Epidermal melanocyte (primary cell): ENCODE measurements around the gene HOXB13.

ENCODE experiments used
- DNase-seq: peaks from one replicate; pipeline ENCODE4 v3.0.0; 2011; ENCODE audit warnings: low spot score; ENCODE audit not compliant: insufficient read length

Gene HOXB13

DNA sequence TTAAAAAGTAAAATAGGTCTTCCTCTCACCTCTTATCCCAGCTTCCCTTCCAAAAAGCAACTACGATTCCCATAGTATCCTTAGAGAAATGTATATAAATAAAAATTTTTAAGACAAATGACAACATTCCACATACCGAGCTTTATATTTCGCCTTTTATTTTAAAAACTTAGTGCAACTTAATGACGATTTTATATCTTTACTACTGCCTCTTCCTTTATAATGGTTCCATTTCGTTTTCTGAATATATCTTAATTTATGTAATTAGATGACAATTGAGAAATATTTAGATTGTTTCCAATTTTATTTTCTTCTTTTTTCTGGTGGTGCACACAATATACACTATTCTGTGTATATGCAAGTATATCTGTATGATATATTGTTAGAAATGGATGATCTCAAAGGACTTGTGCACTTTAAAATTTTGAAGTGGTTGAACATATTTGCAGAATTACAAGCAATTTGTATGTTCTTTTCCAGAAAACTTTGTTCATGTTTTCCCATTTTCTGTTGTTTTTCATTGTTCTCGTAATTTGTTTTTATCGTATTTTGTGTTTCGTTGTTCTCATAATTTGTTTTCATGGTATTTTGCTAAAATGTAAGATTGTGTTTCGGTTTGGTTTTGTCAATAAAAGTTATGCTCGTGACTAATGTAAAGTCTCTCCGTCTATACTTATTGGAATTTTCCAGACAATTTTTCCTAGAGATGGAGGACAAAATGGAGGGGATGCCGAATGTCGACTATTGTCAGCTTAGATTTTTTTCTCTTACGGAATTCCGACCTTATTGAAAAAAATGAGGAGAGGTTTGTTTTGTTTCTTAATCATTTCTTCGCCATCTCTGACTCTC lies 20.4 kb upstream of the HOXB13 start:
- DNase-seq = no peak

DNA sequence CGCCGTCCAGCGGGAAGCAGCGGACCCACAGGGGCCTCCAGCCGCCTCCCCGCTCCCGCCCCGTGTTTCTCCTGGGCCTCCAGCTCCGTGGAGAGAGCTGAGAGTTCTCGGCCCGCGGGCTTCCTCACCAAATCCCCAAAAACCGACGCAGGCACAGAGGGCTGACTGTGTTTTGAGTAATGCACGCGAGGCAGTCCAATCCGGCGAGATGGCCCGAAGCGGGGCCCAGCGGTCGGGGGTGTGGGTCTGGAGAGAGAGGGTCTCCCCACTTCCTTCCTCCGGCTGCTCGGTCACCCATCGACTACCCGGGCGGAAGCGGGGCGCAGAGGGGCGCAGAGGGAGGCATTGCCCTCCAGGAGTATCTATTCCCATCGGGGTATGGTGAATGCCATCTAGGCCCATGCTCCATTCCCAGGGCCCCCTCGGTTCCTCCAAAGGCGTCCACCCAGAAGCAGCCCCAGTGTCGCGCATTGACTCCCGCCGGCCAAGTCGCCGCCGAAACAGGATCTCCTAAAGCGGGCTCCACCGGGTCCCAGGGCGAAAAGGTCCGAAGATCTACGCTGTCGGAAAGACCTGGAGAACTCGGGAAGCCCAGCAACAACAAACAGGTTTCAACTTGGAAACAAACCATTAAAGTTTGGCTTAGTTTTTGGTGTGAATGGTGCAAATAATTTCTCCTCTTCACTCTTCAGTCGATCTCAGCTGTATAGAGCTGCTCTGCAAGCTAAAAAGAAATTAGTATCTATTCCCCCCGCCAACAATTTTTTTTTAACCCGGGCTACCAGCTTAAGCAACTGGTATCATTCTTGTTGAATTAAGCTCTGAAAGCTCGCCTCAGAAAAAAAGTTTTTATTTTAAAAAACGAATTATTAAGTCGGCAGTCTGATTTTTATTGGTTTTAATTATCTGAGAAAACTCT lies 19.2 kb upstream of the HOXB13 start:
- DNase-seq = no peak

DNA sequence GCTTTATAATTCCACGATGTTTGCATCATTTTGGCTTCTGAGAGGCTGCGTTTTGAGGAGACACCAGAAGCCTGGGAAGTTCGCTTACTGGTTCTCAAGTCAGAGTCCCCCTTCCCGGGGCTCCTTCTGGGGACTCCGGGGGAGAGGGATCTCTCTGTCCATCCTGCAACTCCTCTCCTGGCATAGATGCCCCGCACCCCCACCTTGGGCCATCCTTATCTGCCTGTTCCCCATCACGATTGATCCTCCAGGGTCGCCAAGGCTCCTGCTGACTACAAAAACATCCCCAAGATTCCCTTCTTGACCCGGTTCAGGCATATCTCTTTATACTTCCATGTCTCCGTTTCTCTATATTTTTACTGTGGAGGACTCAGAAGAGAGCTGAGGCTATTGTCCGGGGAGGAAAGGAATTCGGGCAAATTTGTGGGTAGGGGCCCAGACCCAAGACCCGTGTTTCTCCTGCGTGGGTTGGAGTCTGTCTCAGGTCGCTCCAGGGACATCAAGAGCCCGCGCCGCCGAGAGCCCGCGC lies 18.4 kb upstream of the HOXB13 start:
- no peak for DNase-seq

DNA sequence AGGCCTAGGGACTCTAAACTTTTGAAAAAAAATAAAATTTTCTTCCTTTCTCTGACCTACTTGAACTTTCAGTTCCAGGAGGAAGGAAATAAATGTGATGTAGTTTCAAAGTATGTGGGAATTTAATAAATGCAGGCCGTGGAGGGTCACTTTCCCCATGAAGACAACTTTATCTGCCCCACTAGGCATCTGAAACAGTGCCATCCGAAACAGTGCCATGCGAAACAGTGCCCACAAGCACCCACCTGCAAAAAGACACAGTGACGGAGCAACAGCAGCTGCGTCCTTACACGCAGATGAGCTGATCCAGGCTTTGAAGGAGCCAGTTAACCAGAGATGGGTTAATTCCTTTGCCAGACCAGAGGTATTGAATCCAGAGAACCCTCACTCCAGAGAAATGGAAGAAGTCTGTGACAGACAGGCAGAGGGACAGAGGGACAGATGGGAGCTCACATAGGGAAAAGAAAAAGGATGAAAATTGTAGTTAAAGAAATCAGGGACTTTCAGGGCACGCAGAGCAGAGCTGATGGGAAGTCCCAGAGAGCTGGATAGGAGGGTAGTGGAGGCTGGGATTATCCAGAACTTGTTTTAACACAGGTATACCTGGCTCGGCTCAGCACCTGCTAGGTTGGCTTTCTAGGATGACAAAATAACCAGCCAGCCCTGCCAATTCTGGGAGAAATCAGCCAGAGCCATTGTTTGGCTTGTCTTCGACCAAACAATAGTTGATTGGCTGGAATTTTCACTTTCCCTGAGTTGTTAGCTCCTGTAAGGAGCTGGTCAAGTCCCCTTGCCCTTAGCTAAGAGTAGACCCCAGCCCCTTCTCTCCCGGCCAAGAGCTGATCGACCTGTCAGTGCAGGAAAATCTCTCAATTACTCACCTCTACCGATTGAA lies 17.1 kb upstream of the HOXB13 start:
- DNase-seq = no peak

DNA sequence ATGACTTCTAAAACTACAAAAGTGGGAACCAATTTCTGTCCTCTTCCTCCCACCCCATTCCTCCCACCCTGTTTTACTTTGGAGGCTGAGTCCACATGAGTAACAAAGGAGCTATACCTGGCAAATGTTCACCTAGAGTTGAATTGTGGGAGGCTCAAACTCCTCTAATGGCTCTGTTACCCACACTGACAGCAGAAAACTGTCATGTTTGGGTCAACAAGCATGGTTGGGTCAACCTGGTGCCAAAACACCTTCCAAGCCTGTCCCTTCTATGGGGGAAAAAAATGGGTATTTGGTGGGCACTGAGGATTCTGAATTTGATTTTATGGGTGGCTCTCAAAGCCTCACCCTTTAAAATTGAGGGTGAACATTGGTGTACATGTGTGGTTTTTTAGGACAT lies 12.0 kb upstream of the HOXB13 start:
- DNase-seq = no peak

DNA sequence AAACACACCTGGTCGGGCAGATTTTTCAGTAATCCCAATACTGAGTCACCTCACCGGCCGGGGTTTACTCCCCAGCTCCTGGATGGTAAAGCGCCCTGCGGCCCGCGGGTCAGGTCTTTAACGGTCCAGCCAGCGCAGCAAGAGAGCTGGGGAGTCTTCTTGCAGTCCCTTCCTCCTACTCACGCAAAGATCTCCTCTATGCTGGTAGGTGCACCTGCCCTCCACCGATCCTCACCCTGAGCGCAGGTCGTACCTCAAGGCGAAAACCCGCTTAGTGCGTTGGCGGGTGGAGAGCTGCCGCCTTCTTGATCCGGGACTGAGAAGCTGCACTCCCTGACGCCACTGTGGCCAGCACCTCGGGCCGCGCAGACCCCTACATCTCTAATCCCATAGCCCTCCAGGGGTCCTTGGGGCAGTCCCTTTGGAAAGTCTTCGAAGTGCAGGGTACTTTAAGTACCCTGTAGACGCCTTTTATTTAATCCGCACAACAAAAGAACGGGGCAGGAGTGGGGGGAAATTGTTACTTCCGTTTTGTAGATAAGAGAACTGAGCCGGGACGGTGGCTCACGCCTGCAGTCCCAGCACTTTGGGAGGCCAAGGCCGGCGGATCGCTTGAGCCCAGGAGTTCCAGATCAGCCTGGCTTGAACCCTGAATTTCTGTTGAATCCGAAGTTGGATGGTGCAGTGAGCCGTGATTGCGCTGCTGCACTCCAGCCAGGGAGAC lies 10.4 kb upstream of the HOXB13 start:
- no peak for DNase-seq

DNA sequence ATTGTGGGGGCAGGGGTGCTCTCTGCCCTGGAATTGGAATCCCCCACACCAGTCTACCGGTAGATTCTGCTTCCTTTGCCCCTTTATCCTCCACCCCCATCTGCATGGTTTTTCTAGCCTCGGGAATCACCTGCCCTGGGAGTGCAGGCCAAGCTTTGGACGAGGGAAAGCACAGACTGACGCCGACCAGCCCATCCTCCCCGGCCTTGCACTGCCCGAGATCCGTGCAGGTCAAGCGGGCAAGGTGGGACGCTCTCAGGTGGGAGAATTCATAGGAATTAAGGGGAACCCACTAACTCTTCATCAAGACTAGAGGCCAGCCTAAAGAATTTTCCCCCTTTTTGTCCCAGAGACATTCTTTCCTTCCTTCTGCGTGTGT lies 9.9 kb upstream of the HOXB13 start:
- no peak for DNase-seq

DNA sequence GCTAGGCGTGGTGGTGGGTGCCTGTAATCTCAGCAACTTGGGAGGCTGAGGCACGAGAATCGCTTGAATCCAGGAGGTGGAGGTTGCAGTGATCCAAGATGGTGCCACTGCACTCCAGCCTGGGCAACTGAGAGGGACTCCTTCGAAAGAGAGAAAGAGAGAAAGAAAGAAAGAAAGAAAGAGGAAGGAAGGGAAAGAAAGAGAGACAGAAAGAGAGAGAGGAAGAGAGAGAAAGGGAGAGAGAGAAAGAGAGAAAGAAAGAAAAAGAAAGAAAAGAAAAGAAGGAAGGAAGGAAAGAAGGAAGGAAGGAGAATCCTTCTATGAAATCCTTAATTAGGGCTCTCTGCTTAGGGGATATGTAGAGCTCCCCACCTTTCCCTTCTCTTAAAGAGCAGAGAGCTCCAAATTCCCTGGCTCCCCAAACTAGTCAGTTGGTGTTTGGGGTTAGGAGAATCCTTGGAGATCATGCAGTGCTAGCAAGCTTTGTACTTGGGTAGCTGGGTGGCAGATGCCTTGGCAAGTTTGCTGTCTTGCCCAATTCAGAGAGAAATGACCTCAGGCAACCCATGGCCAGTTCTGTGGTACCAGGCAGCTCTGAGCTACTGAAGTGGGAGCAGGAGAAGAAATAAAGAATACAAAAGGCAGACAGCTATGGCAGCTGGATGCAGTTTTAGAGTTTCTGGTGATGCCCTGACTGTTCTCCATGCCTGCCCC lies 8.9 kb upstream of the HOXB13 start:
- no peak for DNase-seq

DNA sequence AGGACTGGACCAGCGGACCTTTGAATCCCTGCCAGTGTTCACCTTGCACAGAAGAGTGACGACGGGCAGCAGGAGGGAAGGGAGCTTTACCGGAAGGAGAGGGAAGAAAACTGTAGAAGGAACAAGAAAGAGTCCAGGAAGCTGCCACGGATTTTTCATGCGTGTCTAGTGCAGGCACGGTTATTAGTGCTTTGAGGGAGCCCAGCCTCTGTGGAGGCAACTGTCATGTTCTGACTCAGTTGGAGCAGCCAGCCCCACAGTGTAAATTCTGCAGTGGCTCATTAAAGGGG lies 6.5 kb upstream of the HOXB13 start:
- DNase-seq = no peak

DNA sequence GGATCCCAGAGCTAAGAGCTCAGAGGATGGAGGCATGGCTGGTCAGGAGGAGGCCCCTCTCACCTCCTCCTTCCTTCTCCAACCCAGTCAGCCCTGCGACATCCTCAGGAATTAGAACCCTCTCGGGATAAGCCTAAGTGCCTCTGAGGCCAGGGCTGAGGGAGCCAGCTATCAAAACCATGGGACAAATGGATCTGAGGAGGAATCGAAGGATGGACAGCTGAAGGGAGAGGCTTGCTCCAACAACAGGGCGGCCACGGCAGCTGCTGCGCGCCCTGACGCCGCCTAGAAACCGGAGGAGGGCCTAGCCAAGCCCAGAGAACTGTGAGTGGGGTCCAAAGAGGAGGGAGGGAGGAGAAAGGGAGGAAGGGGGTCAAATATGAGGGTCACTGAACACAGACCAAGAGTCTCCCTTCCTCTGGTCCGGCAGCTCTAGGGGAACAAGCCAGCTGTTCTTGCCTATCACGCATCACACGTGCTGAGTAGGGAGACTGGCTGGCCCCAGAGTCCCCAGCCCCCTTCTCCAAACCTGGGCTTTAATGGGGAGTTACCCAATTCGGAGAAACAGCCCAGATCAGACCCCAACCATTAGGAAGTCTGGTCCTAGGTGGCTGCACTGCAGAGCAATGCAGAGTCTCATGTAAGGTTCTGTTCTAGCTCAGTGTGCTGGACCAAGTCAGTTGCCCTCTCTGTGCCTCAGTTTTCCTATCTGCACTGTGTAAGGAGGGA lies 5.9 kb upstream of the HOXB13 start:
- no peak for DNase-seq

DNA sequence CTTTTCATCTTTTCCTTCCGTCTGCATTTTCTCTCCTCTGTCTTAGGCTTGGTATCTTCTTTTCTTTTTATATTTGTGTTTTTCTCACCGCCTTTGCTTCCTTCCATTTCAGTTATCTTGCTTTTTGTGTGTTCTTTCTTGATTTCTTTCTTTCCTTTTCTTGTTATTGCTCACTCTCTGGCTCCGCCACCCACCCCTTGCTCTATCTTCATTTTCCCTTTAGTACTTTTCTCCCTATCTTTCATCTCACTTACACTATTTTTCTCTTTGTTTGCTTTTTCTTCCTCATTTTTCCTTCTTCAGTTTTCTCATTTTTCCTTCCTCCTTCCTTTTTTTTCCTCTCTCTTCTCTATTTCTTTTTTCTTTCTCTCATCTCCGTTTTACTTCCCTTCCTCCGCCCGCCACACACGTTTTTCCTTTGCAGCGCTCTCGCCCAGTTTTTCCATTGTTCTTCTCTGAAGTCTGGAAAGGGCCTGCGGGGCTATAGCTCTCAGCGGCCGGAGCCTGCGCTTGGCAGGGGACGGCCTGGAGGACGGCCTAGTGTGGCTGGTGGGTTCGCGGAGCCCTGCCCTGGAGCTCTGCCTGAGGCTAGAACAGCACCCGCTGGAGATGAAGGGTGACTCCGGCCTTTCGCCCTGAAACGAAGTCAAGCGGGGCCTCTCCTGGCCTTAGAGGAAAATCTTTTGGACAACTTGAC lies 5.2 kb upstream of the HOXB13 start:
- DNase-seq = no peak

DNA sequence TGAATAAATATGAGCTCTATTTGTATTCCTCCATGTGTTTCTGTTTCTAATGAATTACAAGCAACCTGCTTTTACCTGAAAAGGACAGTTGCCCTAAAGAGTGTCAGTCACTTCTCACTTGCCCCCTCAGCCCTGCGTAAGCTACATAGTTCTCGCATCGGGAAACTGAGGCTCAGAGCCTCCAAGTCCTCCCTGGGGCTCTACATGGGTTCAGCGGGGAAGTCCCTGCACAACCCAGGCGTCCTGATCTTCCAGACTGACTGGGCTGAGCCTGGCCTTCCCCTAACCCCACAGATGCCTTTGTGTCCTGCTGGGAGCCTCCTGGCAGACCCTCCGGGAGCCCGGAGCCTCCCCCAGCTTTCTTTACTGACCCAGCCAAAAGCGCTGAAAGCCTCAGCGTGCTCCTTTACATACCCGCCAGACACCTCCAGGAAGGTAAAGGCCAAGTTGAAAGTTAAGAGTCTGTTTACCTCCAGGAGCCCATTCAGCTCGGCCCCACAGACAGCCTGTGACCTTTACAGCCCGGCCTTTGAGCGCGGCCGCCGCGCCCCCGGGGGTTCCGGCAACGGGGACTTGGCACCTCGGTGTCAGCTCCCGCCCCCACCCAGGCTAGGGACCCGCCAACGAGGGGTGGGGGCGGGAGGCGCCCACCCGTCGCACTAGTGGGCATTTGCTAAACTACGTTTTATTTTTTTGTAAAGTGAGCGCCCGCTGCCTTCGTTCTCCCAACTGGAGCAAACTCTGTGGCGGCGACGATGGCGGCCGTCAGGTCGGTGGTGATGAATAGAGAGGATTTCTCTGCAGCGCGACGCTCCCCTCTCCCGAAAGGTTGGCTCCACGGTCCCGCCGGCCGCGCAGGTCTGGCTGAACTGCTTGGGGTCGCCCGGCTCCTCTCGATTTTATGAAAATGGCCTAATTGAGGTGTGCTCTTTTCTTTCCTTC lies 4.4 kb upstream of the HOXB13 start:
- DNase-seq = no peak

DNA sequence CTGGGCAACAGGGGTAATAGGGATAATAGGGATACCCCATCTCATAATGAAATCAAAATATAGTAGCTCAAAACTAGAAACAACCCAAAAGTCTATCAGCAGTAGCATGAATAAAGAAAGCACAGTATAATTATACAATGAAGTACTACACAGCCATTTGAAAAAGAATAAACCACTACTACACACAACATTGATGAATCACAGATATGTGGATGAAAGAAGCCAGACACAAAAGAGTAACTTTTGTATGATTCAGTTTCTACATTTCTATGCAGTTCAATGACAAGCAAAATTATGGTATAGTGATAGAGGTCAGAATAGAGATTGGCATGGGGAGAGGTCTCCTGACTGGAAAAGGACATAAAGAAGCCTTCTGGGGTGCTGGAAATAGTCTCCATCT lies 2.8 kb upstream of the HOXB13 start:
- DNase-seq = no peak

DNA sequence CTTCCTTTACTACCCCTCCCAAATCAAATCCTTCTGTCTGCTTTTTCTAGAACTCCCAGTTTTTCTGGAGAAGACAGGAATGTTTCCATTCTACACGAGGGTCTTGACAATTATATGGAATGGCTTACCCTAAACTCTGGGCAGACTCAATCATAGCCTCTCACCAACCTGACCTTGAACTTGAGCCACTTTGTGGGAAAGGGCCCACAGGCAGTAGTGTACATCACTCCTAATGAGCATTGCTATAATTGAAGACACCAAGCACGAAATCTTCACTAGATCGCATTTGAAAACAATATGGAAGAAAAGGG lies 1.6 kb upstream of the HOXB13 start:
- no peak for DNase-seq

DNA sequence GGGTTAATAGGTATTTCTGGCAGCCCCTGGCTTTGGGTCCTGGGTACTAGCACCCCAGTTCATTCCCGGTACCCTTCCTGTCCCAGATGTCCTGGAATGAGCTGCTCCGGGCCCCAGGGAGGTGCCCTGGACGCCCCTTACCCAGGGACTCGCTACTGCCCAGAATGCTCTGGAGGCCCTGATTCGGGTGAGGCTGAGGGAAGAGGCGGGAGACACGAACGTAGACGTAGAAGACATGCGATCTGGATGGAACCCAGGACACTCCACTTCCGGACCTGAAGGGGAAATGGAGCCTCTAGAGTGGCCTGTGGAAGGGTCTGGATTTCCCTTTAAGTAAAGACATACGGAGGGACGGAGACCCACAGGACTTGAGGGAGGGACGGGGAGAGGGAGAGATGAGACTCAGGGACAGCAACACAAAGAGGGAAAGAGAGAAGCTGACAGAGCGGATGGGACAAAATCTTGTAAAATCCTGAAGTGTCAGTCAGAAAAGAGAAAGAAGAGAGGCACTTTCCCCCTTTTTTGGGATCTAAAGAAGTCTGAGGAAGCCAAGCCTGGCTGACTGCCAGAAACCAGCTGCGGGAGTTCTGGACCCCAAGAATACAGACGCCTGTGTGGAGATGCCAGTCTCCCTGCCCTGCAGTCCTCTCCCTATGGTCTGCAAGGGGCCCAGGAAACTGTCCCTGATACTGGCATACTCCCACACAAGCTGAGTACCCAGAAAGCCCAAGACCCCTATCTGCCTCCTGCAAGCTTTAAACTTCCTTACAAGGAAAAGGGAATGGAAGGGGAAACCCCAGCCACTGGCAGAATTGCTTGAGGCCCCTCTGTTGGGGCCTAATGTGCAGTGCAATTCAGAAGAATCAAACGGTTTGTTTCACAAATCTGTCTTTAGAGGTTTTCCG lies 1.0 kb upstream of the HOXB13 start:
- DNase-seq = no peak

DNA sequence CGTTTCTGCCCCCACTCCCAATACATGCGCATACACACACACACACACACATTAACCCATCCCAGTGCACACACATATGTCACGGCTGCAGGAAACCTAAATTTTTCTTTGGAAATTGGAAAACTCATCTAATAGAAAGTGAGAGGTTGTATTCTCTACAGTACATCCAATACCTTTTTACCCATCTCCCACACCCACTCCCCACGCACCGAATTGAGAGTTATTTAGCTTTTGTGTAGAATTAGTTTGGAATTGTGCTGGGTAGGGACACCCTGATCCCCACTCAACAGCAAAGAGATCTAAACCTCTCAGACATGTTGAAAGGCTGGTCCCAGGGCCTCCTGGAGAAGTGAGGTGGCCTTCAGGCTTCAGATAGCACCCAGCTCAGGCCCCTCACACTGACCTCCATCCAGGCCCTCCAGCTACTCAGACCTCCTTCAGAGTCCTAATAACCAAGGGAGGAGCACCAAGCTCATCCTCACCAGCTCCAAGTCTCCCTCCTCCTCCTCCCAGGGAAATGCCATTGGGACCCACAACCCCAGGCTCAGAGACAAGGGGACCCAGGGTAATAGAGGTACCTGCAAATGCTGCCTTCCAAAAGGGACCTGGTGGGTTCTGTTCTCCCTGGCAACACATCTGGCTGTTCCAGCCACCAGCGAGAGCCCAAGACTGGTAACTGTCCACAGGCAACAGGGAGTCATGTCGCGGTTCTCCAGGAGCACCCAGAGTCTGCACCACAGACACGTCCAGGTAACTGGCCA lies 955 bp downstream of the HOXB13 start:
- DNase-seq = no peak
